Esophagus mucosa (tissue), 1 donor: ENCODE results near the gene SH3GL1. TPM values are rescaled to one million over a fixed set of nuclear protein-coding genes. Genes with fewer than 3 reads are reported as not detected.
"Not testable (repeated sequence)": the region's sequence is repeated elsewhere in the genome, so short reads cannot be mapped to it uniquely, and the experiment has no call there.

ENCODE experiments used
- ATAC-seq: fragments of 200-7000 bp; cut with Tn5 transposase; one replicate; pipeline ENCODE4 v1.9.1; 2020
- total RNA-seq: library from RNA; stranded (reverse); gene quantifications from one replicate; pipeline ENCODE4 v1.2.4, GENCODE V29; 2023
- donor health status: DM: yes; HTN: yes; CAD: no.

SH3GL1 gene
- total RNA-seq, 1 donor from 2014 or later = 114 TPM

DNA sequence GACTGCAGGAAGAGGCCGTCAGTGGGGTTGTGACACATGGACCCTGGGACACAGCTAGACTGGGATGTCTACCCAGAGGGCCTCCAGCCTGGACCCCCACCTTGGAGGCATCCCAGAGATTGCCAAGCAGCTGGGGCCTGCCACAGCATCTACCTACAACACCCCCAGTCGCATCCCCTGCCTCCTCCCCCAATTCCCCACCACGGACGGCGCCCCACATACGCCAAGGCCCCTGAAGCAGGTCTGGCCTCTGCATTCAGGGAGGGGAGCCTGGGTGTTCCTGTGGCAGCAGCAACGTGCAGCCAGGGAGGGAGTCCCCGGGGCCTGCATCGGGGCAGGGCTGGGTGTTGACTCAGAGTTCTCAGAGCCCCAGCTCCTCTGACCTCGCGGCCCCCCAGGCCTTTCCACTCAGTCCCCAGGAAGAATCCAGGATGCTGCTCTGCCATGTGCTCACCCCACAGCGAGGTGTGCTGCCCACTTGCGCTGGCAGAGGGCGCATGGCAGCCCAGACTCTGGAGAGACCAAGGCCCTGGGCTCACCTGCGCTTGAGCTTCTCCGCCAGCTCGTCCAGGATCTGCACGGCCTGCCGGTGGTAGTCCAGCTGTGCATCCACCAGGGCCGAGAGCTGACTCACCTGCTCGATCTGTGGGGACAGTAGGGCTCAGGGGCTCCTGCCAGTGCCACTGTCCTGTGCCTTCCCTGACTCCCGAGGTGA lies 37.4 kb downstream of the SH3GL1 start:
- peak; percentile 3 for ATAC-seq

DNA sequence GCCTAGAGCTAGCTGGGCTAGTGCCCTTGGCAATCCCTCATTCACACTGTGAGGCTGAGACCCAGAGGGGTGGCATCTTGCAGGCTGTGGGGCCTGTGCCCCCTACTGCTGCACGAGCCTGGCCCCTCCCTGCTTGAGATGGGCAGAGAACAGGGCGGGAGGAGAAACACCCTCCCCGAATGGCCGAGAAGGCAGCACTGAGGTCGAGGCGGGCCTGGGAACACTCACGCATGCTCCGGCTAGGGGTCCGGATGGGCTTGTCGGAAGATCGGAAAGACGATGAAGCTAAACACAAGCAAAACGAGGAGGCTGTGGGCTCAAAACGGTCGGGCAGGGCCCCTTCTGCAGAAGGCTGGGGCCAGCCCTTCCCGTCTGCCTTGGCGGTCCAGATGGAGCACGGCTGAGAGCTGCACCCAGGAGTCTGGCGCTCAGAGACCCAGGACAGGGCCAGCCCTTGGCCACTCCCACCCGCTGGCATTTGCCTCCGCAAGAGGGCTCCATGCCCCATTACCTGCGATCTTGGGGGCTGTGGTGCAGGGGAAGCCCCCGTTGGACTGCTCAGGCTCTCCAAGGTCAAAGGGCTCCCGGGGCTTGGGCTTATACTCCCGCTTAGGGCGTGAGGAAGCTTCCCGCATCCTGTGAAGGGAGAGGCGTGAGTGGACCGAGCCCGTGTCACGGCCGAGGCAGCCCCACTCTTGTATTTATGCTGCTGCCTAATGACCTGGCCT lies 38.1 kb downstream of the SH3GL1 start:
- ATAC-seq = no peak

DNA sequence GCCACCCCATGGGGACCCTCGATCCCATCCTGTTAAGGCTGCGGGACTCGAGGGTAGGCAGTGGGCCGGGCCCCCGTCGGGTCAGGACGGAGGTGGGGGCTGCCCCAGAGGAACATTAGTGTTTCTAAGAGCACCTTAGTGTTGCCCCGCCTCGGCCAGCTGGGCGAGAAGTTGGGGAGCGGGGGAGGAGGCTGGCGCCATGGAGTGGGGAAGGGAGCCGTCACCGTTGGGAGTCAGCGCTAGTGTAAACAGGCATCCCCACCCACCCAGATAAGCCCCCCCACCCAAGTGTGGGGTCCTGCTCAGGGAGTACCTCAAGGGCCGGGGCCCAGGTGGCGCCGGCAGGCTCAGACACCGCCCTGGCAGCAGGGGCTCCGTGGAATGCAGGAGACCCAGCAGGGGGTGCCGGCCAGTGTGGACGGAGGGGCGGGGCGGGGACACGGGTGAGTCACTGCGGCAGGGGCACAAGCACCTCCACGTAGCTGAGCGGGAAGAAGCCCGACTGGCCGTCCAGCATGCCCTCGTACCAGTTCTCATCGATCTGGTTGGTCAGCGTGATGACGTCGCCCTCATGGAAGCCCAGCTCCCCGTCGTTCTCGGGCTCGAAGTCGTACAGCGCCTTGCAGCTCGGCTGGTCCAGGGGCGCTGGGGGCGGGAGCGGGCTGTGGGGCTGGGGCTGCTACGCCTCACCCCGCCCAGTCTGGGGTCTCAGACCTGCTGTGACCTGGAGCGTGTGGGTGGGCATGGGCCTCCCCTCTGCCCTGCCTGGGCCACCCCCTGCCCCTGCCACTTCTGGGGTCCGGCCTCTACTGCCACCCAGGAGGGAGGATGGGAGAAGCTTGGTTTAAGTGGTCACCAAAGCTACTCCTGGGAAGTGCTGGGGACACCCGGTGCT lies 38.9 kb downstream of the SH3GL1 start:
- no peak for ATAC-seq

DNA sequence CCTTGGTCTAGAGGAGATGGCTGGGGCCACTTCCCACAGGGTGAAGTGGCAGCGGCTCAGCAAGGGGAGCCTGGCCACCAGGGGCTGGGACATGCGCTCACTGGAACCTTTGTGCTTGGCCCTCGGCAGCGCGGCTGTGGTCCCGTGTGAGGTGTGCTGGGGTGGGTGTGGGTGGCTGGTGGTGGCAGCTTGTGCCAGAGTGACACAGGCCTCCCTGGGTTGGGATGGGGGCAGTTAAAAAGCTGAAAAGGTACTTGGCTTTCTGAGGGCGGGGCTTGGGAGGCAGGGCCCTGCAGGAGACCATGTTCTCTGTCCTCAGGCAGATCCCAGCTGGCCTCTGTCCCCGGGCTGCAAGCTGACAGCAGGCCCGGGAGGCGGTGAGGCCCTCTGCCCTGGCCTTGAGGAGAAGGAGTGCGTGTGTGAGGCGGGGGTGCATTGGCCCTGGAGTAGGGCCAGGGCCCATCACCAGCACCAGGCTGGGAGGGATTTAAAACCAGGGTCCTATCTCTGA lies 39.7 kb downstream of the SH3GL1 start:
- no peak for ATAC-seq

DNA sequence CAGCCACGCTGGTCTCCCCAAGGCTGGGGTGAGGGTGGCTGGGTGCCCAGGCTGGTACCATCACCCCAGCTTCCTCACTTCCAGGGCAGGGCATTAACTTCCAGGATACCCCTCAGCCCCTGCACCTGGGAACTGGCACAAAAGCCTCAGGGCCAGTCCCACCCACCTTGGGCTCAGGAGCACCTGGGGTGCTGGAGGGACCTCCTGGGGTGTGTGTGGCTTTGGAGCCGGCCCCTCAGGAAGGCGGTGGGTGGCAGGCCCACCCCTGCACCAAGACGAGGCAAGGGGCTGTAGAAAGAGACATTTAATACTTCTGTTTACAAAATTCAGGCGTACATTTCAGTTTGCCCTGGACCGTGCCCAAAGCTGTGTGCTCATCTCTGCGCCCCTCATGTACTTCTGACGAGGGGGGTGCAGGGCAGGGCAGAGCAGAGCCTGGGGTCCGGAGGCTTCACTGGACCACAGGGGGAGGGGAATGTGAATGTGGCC lies 40.2 kb downstream of the SH3GL1 start:
- ATAC-seq = no peak

DNA sequence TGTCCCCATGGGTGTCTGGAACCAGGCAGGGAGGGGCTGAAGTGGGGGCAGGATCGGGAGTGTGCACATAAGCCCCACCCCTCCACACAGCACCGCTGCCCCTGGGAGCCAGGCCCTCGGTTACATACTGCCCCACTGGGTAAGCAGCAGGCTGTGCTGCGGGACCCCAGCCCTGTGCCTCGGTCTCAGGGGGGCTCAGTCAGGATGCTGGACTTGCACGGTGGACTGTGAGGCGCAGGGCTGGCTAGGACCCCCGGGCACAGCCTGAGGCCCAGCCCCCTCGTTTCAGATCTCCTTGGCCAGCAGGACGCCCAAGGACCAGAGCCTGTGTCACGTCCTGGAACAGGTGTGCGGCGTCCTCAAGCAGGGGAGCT lies 40.7 kb downstream of the SH3GL1 start:
- no peak for ATAC-seq

DNA sequence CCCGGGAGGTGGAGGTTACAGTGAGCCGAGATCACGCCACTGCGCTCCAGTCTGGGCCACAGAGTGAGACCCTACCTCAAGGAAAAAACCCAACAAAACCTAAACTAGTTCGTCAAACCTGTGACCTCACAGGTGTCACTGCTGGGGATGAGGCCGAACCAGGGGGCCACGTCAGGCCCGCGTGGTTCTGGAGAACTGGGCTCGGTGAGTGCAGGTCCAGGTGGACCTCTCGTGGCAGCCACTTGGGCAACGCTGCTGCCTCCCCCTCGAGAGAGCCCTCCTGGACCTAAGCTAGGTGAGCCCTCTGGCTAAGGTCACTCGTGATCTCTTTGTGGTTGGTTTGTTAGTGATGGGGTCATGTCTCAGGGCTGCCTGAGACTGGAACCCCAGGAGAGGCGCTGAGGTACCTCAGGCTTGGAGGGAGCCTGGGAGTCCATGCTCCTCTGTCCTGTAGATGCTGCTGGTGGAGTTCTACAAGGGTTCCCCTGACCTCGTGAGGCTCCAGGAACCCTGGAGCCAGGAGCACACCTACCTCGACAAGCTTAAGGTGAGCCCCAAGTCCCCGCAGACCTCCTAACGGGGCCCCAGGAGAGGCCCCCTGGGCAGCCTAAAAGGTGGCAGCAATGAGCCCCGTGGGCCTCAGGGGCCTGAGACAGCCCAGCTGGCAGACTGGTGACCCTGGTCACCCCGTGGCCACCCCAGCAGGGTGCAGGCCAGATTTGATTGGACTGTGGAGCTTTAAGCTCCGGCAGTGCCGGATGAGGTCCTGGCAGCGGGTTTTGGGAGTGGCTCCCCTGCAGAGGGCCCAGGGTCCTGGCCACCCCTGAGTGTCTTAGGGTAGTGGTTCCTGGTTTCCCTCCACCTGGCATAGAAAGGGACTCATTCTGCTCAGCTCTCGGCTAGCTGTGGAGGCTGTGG lies 41.4 kb downstream of the SH3GL1 start:
- no peak for ATAC-seq

DNA sequence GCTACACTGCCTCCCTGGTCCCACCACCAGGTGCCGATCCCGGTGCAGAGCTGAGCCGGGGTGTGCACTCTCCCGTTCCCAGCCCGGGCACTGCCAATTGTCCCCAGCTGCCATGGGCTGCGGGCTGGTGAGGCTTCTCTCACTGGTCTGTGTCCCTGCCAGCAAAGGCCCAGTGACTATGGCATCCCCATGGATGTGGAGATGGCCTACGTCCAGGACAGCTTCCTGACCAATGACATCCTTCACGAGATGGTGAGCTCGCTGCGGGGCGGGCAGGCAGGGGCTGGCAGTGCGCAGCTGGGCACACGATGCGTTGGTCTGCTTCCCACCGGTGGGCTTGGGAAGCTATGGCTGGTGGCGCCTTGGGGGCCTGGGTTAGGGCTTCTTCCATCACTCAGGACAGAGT lies 42.4 kb downstream of the SH3GL1 start:
- no peak for ATAC-seq

DNA sequence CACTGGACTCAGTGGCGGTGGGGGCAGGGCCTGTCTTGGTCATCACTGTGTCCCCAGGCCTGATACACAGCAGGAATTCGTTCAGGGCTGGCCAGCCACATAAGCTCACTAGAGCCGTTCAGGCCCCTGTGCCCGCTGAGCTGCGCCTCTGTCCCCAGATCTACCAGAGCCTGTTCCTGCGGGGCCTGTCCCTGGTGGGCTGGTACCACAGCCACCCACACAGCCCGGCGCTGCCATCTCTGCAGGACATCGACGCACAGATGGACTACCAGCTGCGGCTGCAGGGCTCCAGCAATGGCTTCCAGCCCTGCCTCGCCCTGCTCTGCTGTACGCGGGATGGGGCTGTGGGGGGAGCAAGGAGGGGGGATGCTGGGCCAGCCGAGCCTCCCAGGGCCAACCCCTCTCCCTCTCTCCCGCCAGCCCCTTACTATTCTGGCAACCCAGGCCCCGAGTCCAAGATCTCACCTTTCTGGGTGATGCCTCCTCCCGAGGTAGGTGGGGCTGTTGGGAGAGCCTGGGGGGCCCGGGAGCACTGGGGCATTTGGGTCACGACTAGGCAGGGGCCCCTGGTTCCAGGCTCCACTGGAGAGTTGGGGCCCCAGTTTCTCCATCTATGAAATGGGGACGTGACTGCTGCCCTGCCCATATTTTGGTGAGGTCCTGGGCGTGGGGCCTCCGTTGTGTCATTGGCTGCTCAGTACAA lies 43.1 kb downstream of the SH3GL1 start:
- no peak for ATAC-seq

DNA sequence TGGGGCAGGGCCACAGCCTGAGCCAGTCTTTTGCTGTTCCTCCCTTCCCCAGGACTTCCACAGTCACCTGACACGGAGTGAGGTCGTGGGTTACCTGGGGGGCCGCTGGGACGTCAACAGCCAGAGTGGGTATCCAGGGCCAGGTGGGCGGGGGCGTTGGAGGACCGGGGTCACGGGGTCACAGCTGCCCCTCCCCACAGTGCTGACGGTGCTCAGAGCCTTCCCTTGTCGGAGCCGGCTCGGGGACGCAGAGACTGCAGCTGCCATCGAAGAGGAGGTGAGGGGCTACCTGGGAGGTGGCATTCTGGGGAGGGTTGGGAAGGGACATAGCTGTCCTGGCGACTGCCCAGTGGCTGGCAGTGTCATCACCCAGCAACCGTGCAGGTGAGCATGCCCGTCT lies 45.5 kb downstream of the SH3GL1 start:
- ATAC-seq = no peak

DNA sequence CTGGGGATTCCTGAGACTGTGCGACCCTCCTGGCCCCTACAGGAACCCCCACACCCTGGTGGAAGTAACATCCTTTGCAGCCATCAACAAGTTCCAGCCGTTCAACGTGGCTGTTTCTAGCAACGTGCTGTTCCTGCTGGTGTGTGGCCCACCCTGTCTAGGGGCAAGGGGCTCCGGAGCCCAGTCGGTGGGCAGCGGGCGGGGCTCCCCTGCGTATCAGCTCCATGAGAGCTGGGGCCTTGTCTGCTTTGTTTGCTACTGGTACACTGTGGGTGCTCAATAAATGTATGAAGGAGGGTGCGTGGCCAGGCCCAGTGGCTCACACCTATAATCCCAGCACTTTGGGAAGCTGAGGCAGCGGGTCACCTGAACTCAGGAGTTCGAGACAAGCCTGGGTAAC lies 46.1 kb downstream of the SH3GL1 start:
- no peak for ATAC-seq

DNA sequence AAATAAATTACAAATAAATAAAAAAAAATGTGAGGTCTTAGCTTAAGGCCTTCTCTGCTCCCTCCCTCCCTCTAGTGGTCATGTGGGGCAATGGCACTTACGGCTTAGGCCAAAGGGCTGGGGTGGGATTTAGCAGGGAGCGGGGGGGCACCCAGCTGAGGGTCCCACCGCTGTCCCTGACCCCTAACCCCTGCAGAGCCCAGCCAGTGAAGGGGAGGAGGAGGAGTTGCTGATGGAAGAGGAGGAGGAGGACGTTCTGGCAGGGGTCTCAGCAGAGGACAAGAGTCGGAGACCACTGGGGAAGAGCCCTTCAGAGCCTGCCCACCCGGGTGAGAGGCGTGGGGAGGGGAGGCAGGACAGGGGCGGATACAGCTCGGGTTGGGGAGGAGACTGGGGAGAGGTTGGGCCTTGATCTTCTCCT lies 47.6 kb downstream of the SH3GL1 start:
- peak; percentile 59 for ATAC-seq

DNA sequence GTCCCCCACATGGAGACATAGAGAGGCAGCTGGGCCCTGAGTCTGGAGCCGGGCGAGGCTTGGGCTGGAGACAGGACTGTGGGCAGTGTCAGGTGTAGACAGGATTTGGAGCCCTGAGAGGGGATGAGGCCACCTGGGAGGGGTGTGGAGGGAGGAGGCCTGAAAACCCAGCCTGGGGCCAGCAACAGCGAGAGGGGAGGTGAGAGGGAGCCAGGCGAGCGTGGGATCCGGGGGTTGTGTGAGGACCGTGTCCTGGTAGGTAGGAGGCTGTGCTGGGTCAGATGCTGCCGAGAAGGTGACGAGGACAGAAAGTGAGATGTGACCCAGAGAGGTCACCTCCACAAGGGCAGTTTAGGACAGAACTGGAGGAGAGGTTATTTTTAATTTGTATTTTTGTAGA lies 49.6 kb downstream of the SH3GL1 start:
- peak; percentile 16 for ATAC-seq

DNA sequence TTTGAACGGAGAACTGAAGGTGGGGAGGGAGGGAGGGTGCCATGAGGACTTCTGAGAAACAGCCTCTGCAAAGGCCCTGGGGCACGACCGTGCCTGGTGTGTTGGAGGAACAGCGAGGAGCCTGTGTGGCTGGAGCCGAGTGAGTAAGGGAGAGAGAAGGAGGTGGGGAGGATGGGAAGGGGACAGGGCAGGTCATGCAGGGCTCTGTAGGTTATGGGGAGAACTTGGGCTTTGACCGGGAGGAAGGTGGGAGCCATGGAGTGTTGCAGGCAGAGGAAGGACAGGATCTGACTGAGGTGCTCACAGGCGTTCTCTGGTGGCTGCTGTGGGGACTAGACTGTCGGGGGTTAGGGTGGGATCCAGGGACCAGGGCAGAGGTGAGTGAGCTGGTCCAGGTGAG lies 50.2 kb downstream of the SH3GL1 start:
- no peak for ATAC-seq

DNA sequence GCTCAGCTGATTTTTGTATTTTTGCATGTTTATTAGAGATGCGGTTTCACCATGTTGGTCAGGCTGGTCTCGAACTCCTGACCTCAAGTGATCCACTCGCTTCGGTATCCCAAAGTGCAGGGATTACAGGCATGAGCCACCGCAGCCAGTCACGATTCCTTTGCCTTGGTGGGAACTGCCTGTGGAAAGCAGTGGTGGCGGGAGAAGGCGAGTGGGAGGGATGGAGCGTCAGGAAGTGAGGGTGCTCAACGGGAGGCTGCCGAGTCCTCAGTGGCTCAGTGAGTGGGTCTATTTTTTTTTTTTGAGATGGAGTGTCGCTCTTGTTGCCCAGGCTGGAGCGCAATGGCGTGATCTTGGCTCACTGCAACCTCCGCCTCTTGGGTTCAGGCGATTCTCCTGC lies 51.1 kb downstream of the SH3GL1 start:
- ATAC-seq = not testable (repeated sequence)

DNA sequence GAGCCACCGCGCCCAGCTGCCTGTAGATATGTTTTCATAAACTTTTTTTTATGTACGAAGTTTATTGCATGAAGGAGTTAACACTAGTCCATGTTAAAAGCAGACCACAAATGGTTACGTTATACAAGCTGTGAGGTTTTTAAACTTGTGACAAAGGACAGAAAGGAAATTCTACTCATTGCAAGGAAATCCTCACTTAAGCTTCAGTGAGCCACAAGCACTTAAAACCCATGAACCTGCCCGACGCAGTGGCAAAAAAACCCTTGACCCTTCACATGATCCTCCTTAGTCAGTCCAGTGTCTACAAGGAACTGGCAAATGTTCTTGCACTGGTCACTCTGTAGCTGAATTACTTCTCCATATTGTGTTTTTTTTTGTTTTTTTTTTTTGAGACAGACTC lies 52.8 kb downstream of the SH3GL1 start:
- ATAC-seq = no peak

DNA sequence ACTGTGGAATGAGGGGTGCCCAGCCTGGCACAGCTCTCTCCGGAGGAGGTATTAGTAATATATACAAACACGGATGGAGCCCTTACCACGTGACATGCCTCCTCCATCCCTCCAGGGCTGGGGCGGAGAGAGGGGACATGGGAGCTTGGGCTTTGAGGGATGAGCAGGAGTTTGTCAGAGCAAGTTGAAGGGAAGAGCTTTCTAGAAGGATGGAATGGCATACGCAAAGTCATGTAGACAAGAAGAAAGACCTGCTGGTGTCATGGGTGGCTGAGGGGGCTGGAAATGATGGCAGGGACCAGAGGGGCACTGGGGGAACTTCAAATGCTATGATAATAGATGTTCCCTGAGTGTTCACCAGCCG lies 54.3 kb downstream of the SH3GL1 start:
- ATAC-seq = no peak

DNA sequence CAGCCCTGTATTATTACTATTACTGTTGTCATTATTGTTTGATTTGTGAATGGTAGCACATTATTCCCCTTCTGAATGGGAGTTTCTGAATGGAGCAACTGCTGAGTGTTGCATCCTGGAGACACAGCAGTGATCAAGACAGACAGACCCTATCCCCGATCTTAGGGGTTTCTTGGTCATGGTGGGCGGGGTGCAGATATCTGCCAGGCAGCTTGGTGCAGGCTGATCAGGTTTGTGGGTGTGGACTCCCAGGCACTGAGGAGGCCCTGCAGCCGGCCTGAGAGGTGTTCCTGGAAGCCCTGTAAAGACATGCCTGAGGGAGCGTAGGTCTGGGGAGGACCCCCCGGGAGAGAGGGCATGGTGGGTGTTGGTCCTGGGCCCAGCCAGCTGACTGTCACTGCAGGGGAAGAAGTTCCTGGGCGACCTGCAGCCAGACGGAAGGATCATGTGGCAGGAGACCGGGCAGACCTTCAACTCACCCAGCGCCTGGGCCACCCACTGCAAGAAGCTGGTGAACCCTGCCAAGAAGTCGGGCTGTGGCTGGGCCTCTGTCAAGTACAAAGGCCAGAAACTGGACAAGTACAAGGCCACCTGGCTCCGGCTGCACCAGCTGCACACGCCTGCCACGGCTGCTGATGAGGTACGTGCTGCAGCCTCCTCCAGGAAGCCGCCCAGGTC lies 54.9 kb downstream of the SH3GL1 start:
- ATAC-seq = no peak

DNA sequence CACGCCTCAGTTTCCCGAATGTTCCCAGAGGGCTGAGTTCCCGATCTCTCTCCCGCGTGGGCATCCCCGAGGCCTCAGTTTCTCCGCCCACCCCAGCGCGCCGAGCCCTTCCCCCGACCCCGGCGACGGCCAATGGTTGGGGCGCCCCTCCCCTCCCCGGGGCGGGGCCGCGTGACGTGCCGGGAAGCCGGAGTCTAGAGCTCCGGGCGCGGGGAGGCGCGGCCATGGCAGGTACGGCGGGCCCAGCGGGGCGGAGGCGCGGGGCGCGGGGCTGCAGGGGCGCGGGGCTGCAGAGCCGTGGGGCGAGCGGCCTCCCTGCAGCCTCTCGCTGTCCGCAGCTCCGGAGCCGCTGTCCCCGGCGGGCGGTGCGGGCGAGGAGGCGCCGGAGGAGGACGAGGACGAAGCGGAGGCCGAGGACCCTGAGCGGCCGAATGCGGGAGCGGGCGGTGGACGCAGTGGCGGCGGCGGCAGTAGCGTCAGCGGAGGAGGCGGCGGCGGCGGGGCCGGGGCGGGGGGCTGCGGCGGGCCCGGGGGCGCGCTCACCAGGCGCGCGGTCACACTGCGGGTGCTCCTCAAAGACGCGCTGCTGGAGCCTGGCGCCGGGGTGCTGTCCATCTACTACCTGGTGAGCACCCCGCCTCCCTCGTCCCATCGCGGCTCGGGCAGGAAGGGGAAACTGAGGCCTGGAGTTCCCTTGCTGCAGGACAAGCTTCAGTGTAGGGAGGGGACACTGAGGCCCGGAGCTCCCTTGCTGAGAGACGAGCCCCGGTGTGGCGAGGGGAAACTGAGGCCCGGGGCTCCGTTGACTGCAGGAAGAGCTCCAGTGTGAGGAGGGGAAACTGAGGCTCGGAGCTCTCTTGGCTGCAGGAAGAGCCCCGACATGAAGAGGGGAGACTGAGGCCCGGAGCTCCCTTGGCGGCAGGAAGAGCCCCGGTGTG lies 56.7 kb downstream of the SH3GL1 start, which contains the start of gene MPND:
TSS of gene MPND (plus strand) at position 193 of the 938 bp plus-strand sequence. CDS start at position 225, 32 bp downstream.
- ATAC-seq = peak; percentile 78
